Peyer's patch (tissue), 4 donors: Measurements from ENCODE around the gene UBP1.

ENCODE experiments used
- CTCF ChIP-seq, 6 experiments: fragments of 450-650 bp in 4 of 6; fragments of 200-600 bp in 2 of 6; sonication (generic) in 1 of 6; IDR thresholded peaks; one replicate each; pipeline ENCODE4 v1.5.1; 2017 to 2019; ENCODE audit warnings: antibody characterized with exemption in 6 of 6, mild to moderate bottlenecking in 3 of 6, moderate library complexity in 1 of 6
- POLR2A ChIP-seq, 2 donors: fragments of 450-650 bp; IDR thresholded peaks; one replicate each; pipeline ENCODE4 v1.5.1; 2017; ENCODE audit warnings: antibody characterized with exemption in 2 of 2, mild to moderate bottlenecking in 2 of 2, moderate library complexity in 2 of 2

- TF ChIP-seq CTCF (IDR thresholded peaks at IDR 0.05): no peak
- no peak for TF ChIP-seq POLR2A (IDR thresholded peaks at IDR 0.05)
These were observed 79.9 kb downstream of the UBP1 start for GRCh38 chr3:33360136-33360825.
